ENCODE measurements around the gene AMBP. TPM values are rescaled to one million over a fixed set of nuclear protein-coding genes. Genes with fewer than 3 reads are reported as not detected.
A peak's percentile ranks its signal among the peaks of the same experiment; 100 is the strongest.

Gene AMBP
- total RNA-seq, 1 experiment from 2014 or later: 0.22 TPM

DNA sequence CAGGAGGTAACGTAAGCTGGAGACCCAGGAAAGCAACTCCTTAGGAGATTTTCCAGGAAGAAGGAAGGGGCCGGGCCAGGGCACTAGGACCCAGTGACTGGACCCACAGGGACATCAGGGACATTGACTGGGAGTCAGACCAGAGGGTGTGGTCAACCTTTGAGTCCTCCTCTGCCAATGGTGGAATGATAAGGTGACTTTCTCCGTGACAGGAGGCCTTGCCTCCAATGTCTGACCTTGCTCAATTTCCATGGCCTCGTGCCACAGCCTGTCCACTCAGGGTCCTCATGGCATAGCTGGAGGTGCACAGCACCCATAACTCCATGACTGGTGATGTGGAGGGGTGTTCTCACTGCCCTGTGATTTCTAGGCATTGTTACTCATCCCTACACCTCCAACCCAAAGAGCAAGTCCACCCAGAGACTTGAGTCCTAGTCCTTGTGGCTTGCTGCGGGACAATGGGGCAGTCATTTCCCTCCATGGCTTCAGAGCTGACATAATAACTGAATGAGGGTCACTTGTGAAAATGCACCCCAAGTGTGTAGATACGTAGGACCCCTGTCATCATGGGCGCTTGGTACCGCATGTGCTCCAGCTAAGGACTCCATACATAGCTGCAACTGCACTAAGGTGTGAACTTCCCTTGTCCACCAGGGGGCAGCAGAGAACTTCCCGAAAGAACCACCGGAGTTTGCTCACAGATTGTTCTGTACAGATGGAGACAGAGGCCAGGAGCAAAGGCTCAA, 4.1 kb upstream of the AMBP start:
- no peak overlapping the region for H3K4me2 ChIP-seq (ENCODE audit: low read length)
- H4K20me1 ChIP-seq (ENCODE audit: low read length): no peaks in the 10 kb centered on the region
- no peak overlapping the region for H3K4me3 ChIP-seq (ENCODE audit: low read length)
- H3K4me1 ChIP-seq (ENCODE audit: insufficient read depth, low read length): peaks cover 11% of the 10 kb centered on the region
- no peaks in the 10 kb centered on the region for H3K9me3 ChIP-seq (ENCODE audit: low read length)
- CTCF ChIA-PET: interaction anchor here (0.5 to 0.7 kb wide), 3 partner anchors 81 to 209 kb away, joined by 3 to 6 read pairs (median 5); no protein-coding TSS in a partner anchor
- H3K79me2 ChIP-seq (ENCODE audit: low read length): no peaks in the 10 kb centered on the region
- no peaks in the 10 kb centered on the region for H3K9me2 ChIP-seq (replicated peaks; ENCODE audit: low read length)
- no TSS peak for BruUV-seq (replicated peaks)
- H3F3A ChIP-seq (ENCODE audit: low read length, unreplicated experiment): no peaks in the 10 kb centered on the region
- no peak overlapping the region for H3K27ac ChIP-seq (ENCODE audit: low read length)
- no peak overlapping the region for H3K9ac ChIP-seq (ENCODE audit: low read length)
- TF ChIP-seq, protein P1, sequence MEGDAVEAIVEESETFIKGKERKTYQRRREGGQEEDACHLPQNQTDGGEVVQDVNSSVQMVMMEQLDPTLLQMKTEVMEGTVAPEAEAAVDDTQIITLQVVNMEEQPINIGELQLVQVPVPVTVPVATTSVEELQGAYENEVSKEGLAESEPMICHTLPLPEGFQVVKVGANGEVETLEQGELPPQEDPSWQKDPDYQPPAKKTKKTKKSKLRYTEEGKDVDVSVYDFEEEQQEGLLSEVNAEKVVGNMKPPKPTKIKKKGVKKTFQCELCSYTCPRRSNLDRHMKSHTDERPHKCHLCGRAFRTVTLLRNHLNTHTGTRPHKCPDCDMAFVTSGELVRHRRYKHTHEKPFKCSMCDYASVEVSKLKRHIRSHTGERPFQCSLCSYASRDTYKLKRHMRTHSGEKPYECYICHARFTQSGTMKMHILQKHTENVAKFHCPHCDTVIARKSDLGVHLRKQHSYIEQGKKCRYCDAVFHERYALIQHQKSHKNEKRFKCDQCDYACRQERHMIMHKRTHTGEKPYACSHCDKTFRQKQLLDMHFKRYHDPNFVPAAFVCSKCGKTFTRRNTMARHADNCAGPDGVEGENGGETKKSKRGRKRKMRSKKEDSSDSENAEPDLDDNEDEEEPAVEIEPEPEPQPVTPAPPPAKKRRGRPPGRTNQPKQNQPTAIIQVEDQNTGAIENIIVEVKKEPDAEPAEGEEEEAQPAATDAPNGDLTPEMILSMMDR (conservative IDR thresholded peaks at IDR 0.05; ENCODE audit: low read depth, low read length): peak; percentile 82
- no peak for TF ChIP-seq EZH2 (IDR thresholded peaks at IDR 0.05; ENCODE audit: low read length, unreplicated experiment)
- no peak overlapping the region for H2AFZ ChIP-seq (ENCODE audit: low read length)
- ATAC-seq (peak; percentile 90), DNase-seq (peak; percentile 88)
- no peaks in the 10 kb centered on the region for H3K36me3 ChIP-seq (ENCODE audit: low read depth, low read length)
- POLR2A ChIA-PET (ENCODE audit: unreplicated experiment): no interaction called here
- no peaks in the 10 kb centered on the region for H3K27me3 ChIP-seq (ENCODE audit: low read length)
- intact Hi-C loops (cut with micrococcal nuclease): loop anchor here (1.0 to 2.0 kb wide), 2 partner anchors 27 to 73 kb away; partner anchors contain the start of gene COL27A1

DNA sequence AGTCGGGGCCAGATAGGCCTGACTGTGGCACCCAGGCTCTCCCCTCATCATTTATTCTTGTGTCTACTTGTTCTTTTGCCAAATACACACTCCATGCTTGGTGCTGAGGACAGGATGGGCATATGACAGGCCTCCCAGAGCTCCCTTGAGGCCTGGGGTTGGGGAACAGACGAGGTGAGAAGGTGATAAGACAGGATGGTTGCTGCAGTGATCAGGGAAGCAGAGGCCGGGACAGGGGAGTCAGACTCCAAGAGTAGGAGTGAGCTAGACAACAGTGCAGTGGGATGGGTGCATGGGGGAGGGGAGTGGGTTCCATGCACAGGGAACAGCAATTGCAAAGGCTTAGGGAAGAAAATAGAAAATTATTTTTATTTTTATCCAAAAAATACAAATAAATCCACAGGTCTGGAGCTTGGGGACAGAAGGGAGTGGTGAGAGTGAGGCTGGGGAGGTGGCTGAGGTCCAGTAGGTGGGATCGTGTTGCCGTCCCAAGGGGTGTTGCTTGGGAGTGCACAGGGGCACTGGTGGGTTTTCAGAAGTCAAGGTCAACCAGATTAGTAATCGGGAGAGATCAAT, 3.4 kb upstream of the AMBP start:
- H3F3A ChIP-seq (ENCODE audit: low read length, unreplicated experiment): no peaks in the 10 kb centered on the region
- H3K4me3 ChIP-seq (ENCODE audit: low read length): no peak overlapping the region
- BruUV-seq (replicated peaks): no TSS peak
- ChIA-PET CTCF (no interaction called here), POLR2A (ENCODE audit: unreplicated experiment) (no interaction called here)
- peaks cover 11% of the 10 kb centered on the region for H3K4me1 ChIP-seq (ENCODE audit: insufficient read depth, low read length)
- no peak overlapping the region for H3K27ac ChIP-seq (ENCODE audit: low read length)
- TF ChIP-seq EZH2 (IDR thresholded peaks at IDR 0.05; ENCODE audit: low read length, unreplicated experiment) (no peak), EZH2phosphoT487 (IDR thresholded peaks at IDR 0.05; ENCODE audit: borderline replicate concordance, low read length) (no peak)
- TF ChIP-seq, protein P1 (conservative IDR thresholded peaks at IDR 0.05; ENCODE audit: low read depth, low read length): no peak
- H3K79me2 ChIP-seq (ENCODE audit: low read length): no peaks in the 10 kb centered on the region
- H3K9me3 ChIP-seq (ENCODE audit: low read length): no peaks in the 10 kb centered on the region
- no peak overlapping the region for H3K4me2 ChIP-seq (ENCODE audit: low read length)
- H3K9ac ChIP-seq (ENCODE audit: low read length): no peak overlapping the region
- no peaks in the 10 kb centered on the region for H4K20me1 ChIP-seq (ENCODE audit: low read length)
- no peaks in the 10 kb centered on the region for H3K36me3 ChIP-seq (ENCODE audit: low read depth, low read length)
- intact Hi-C loops (cut with micrococcal nuclease): loop anchor here (1.0 to 2.0 kb wide), 2 partner anchors 27 to 74 kb away; partner anchors contain the start of gene COL27A1
- no peaks in the 10 kb centered on the region for H3K27me3 ChIP-seq (ENCODE audit: low read length)
- no peak overlapping the region for H2AFZ ChIP-seq (ENCODE audit: low read length)
- DNase-seq: no peak
- no peak for ATAC-seq
- H3K9me2 ChIP-seq (replicated peaks; ENCODE audit: low read length): no peaks in the 10 kb centered on the region

Measured in PC-3 (cell line).